Heart left ventricle (tissue), 16 donors: ENCODE data around the gene AIMP2. TPM values are rescaled to one million over a fixed set of nuclear protein-coding genes. Genes with fewer than 3 reads are reported as not detected.
"Not testable (repeated sequence)": the region's sequence is repeated elsewhere in the genome, so short reads cannot be mapped to it uniquely, and the experiment has no call there.

ENCODE experiments used
- ATAC-seq, 4 donors: fragments of 200-7000 bp; cut with Tn5 transposase; one replicate each; pipeline ENCODE4 v1.9.1; 2020 to 2022; ENCODE audit warnings: moderate library complexity in 4 of 4, mild to moderate bottlenecking in 3 of 4, moderate number of reproducible peaks in 1 of 4
- DNase-seq, 5 donors: peaks; one replicate each; pipeline ENCODE4 v3.0.0-alpha.2; 2020
- H3K27ac ChIP-seq, 12 donors: fragments of 200-600 bp; sonication (generic) in 4 of 12; one replicate each; pipeline versions ENCODE4 v1.5.0 to v1.8.0; 2016 to 2022; ENCODE audit warnings: mild to moderate bottlenecking in 2 of 12
- H3K27me3 ChIP-seq, 9 donors: fragments of 200-600 bp; sonication (generic) in 2 of 9; one replicate each; pipeline versions ENCODE4 v1.5.1 to v1.8.0; 2016 to 2022; ENCODE audit warnings: mild to moderate bottlenecking in 3 of 9
- H3K36me3 ChIP-seq, 9 donors: fragments of 200-600 bp; sonication (generic) in 2 of 9; one replicate each; pipeline versions ENCODE4 v1.5.0 to v1.8.0; 2018 to 2022; ENCODE audit warnings: mild to moderate bottlenecking in 2 of 9
- H3K4me1 ChIP-seq, 12 donors: fragments of 200-600 bp; sonication (generic) in 4 of 12; one replicate each; pipeline versions ENCODE4 v1.5.0 to v1.8.0; 2016 to 2022; ENCODE audit warnings: mild to moderate bottlenecking in 3 of 12
- H3K4me3 ChIP-seq, 12 donors: fragments of 200-600 bp; sonication (generic) in 4 of 12; one replicate each; pipeline versions ENCODE4 v1.5.0 to v1.8.0; 2017 to 2022; ENCODE audit warnings: mild to moderate bottlenecking in 9 of 12, moderate library complexity in 4 of 12
- H3K9me3 ChIP-seq, 12 donors: fragments of 200-600 bp; sonication (generic) in 4 of 12; one replicate each; pipeline versions ENCODE4 v1.5.0 to v1.8.0; 2016 to 2022; ENCODE audit warnings: mild to moderate bottlenecking in 1 of 12
- CTCF ChIP-seq, 12 donors: fragments of 200-600 bp; sonication (generic) in 4 of 12; IDR thresholded peaks; one replicate each; pipeline versions ENCODE4 v1.5.0 to v1.8.0; 2018 to 2022; ENCODE audit warnings: antibody characterized with exemption in 12 of 12, mild to moderate bottlenecking in 5 of 12
- POLR2A ChIP-seq, 2 donors: fragments of 450-650 bp; IDR thresholded peaks; one replicate each; pipeline ENCODE4 v1.6.1; 2017; ENCODE audit warnings: antibody characterized with exemption in 2 of 2, mild to moderate bottlenecking in 2 of 2, moderate library complexity in 2 of 2
- WGBS, 4 donors: extraction: QIAGEN DNeasy Blood & Tissue Kit in 2 of 4; methylation state at CpG; one replicate each; pipeline versions ENCODE4 v1.1.5 to v1.1.7; 2013 to 2018; 5-methylcytosine and 5-hydroxymethylcytosine counted together
- intact Hi-C, 10 donors: fragments of 100-400 bp; cut with DNase I; formaldehyde crosslinking; loops; one replicate each; pipeline versions ENCODE4 v1.11.1 to v1.14.2; 2022
- long read RNA-seq, 3 donors: library from polyadenylated mRNA; unstranded; transcript quantifications; one replicate each; pipeline ENCODE4 v2.0.0, GENCODE V29; 2020 to 2021
- polyA plus RNA-seq, 2 donors: library from polyadenylated mRNA; stranded (reverse); fragments of 200-250 nt; gene quantifications; one replicate each; pipeline ENCODE4 v1.2.3, GENCODE V29; 2013
- total RNA-seq, 9 donors: library from RNA; depleted of rRNA in 2 of 9; stranded (reverse); fragments of >200 nt in 2 of 9; fragmentation: NEBNext Ultra II Directional in 3 of 9; extraction: Animal tissue kit (Norgen Biotek cat#: 25700) in 3 of 9; gene quantifications; one replicate each; pipeline versions ENCODE4 v1.1.0 to v1.2.4, GENCODE V29; 2016 to 2023
- donor health status: ischemic (EF 13 %, LVEDD 7.1; RV severe dilation, severe dysfunction).
- donor health status: healthy with polysubstance abuse.
- donor health status: DM: no; HTN: yes; CAD: no.
- donor health status: DM: no; HTN: no; CAD: no.
- donor health status: ischemic (EF 25% LVEDD 6.9; RV normal size, moderate dysfunction).
- donor health status: ischemic (EF 25% LVEDD 5.7; RV mildly dilated, moderate dysfunction).
- donor health status: healthy.
- donor health status: DM: yes; HTN: yes; CAD: no.
- donor health status: ischemic (EF 35%, LVEDD 5.7; RV mildly dilated, moderate dysfunction).
- donor health status: nonischemic (EF 11% LVEDD 7.7; RV severe dilation, severe dysfunction).
- donor health status: DM: yes; HTN: yes; CAD: no.
- donor health status: PGD.
- donor health status: ischemic (EF 29% LVEDD 5.4; RV normal size, mild dysfunction).
- donor health status: nonischemic (EF 23%, LVEDD 6.1; RV moderate dilation, normal function).

The AIMP2 gene
- 100 to 1,000 TPM in 1 of 9 donors, 10 to 100 TPM in 8; 40.5 to 105 (median 51.1) TPM for total RNA-seq
- 10 to 100 TPM; 25.0 to 72.3 TPM for polyA plus RNA-seq
- long read RNA-seq, donor 1, transcript AIMP2-201 (4 exons, 1,225 nt) = major isoform, 44 of 59 reads
- long read RNA-seq, donor 1, partial matches to known transcripts = 4 of 59 reads
- long read RNA-seq, donor 1, other reads (novel, unspliced or antisense) = 11 of 59 reads
- long read RNA-seq, donor 2, transcript AIMP2-201 (4 exons, 1,225 nt) = major isoform, 114 of 143 reads
- long read RNA-seq, donor 2, partial matches to known transcripts = 4 of 143 reads
- long read RNA-seq, donor 2, other reads (novel, unspliced or antisense) = 23 of 143 reads
- long read RNA-seq, donor 3, transcript AIMP2-201 (4 exons, 1,225 nt) = major isoform, 37 of 50 reads
- long read RNA-seq, donor 3, partial matches to known transcripts = 5 of 50 reads
- long read RNA-seq, donor 3, other reads (novel, unspliced or antisense) = 7 of 50 reads

GRCh38 chr7:6008668-6009611, at the start of gene AIMP2, which contains the start of gene PMS2:
Gene AIMP2 (plus strand): TSS chr7:6009272. CDS start chr7:6009364, 92 bp downstream.
Gene PMS2 (minus strand): TSS chr7:6009049. CDS start chr7:6009019, 30 bp downstream.
- H3K27ac ChIP-seq = peak within 1 kb of the TSS; percentile 80 to 99 (median 91)
- intact Hi-C loops = loop anchor here in 1 of 10 donors (10.0 kb wide), 1 partner anchor 316 kb away; no protein-coding TSS in a partner anchor
- ATAC-seq = peak; percentile 97 to 99 (median 98)
- peaks cover 0 to 35% (median 19%) of the 10 kb centered on the region in 9 donors for H3K36me3 ChIP-seq
- peak within 1 kb of the TSS; percentile 59 to 87 (median 79) for H3K4me3 ChIP-seq
- peak; percentile 98 to 100 (median 99) for DNase-seq
- H3K4me1 ChIP-seq = peaks cover 0 to 45% (median 24%) of the 10 kb centered on the region in 12 donors
- TF ChIP-seq CTCF (IDR thresholded peaks at IDR 0.05) (peak in 2 of 12 donors; percentile 6 to 25), POLR2A (IDR thresholded peaks at IDR 0.05) (peak in 1 of 2 donors; percentile 80)
- WGBS, 4 donors = 0 to 1% (median 1%) methylated on average over 32 to 84 of the region's 84 CpGs
- no peaks in the 10 kb centered on the region for H3K9me3 ChIP-seq
- no peaks in the 10 kb centered on the region for H3K27me3 ChIP-seq

DNA sequence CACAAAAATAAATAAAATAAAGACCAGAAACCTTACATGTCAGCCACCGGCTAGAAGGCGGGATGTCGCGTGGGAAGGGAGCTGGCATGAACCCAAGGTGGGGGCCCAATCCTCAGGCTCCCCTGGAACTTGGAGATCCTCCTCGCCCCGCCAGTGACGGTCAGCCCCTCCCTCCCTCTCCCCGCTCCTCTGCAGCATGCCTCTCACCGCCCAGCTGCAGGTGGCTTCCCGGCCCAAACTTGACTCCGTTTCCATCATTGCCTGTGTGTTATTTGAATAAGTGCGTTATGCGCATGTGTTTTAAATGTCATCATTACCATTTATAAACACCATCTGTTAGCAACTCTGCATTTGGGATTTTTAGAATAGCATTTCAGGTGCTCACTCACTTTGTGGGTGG, 45.9 kb upstream of the AIMP2 start:
- H3K27ac ChIP-seq, DNase-seq, H3K4me3 ChIP-seq, H3K4me1 ChIP-seq, H3K27me3 ChIP-seq, H3K36me3 ChIP-seq, ATAC-seq, H3K9me3 ChIP-seq, intact Hi-C loops: not testable (repeated sequence)
- 36 to 71% (median 60%) methylated on average over 5 to 8 of the region's 13 CpGs for WGBS, 4 donors

- WGBS, 4 donors = 80 to 94% (median 85%) methylated on average over 4 to 5 of the region's 7 CpGs
- intact Hi-C loops, H3K4me3 ChIP-seq, H3K27me3 ChIP-seq, DNase-seq, H3K4me1 ChIP-seq, H3K36me3 ChIP-seq, H3K27ac ChIP-seq, ATAC-seq, H3K9me3 ChIP-seq: not testable (repeated sequence)
Observed at GRCh38 chr7:5963810-5964209, 45.3 kb upstream of the AIMP2 start.

GRCh38 chr7:5970347-5970911, 38.6 kb upstream of the AIMP2 start, which contains the start of gene RSPH10B:
Gene RSPH10B (minus strand): TSS chr7:5970689. CDS start chr7:5967116, 3,573 bp downstream.
- intact Hi-C loops, H3K27me3 ChIP-seq, H3K9me3 ChIP-seq, DNase-seq, H3K27ac ChIP-seq, H3K36me3 ChIP-seq, H3K4me1 ChIP-seq: not testable (repeated sequence)
- H3K4me3 ChIP-seq = peak within 1 kb of the TSS in 4 of 12 donors; percentile 19 to 32 (median 24)
- WGBS, 4 donors = 3 to 4% methylated on average over 21 to 27 of the region's 43 CpGs; no CpG with 5 or more reads in 2 of the 4 donors
- ATAC-seq = peak; percentile 52 to 87 (median 69)

- DNase-seq, intact Hi-C loops, H3K27me3 ChIP-seq, ATAC-seq, H3K4me1 ChIP-seq, H3K9me3 ChIP-seq, H3K4me3 ChIP-seq, H3K27ac ChIP-seq: not testable (repeated sequence)
- peaks cover 0 to 12% (median 0%) of the 10 kb centered on the region in 9 donors for H3K36me3 ChIP-seq
- no CpG with 5 or more reads among the region's 8 CpGs for WGBS, 4 donors
Observed at GRCh38 chr7:5973580-5973979, 35.5 kb upstream of the AIMP2 start.

DNA sequence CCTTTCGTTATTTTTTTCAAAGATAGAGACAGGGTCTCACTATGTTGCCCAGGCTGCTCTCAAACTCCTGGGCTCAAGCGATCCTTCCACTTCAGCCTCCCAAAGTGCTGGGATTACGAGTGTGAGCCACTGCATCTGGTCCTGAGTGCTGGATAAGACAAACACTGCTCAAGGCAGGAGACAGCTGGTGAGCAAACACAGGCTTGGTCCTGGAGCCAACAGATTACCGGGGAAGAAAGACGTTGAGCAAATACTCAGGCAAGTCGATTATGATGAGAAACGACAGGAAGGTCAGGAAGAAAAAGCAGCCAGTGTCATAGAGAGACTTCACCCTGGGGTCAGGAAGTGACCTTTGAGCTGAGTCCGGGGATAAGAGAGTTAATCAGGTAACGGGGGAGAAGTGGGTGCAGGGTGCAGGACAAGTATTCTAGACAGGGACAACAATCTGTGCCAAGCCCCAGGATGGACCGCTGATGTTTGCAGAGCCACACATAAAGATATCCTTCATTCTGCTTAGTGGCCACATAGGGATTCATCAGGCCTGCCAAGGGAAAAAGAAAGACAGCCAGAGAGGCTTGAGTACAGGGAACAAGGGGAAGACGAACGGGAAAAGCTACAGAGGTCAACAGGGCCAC, 29.3 kb upstream of the AIMP2 start:
- peaks cover 0 to 30% (median 4%) of the 10 kb centered on the region in 9 donors for H3K36me3 ChIP-seq
- 76 to 96% (median 92%) methylated on average over 2 to 3 of the region's 12 CpGs for WGBS, 4 donors
- ATAC-seq, H3K27me3 ChIP-seq, H3K9me3 ChIP-seq, intact Hi-C loops, H3K4me3 ChIP-seq, DNase-seq, H3K27ac ChIP-seq, H3K4me1 ChIP-seq: not testable (repeated sequence)

DNA sequence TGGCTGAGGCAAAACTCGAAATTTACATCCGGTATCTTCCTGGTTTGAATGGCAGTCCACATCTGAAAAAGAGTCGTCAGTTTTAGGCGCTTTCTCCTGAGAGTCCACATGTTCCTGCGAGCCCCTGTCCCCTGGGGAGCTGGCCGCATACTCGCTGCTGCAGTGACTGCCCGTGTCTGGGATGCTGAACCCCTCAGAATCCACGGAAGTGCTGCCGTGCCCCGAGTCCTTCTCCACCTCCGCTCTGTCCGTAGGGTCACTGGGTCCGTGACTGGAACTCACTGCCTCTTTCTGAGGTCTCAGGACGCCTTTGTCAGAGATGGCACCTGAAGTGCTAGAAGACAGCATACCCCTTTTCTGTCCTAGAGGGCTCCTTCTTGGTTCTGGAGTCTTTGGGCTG, 22.0 kb upstream of the AIMP2 start:
- DNase-seq, H3K4me1 ChIP-seq, intact Hi-C loops, H3K27ac ChIP-seq, H3K9me3 ChIP-seq, H3K27me3 ChIP-seq, ATAC-seq, H3K4me3 ChIP-seq: not testable (repeated sequence)
- H3K36me3 ChIP-seq = peaks cover 0 to 67% (median 60%) of the 10 kb centered on the region in 9 donors
- WGBS, 4 donors = 87 to 94% (median 89%) methylated on average over 5 to 15 of the region's 15 CpGs
